GM18951 (cell line): ENCODE measurements around the gene JAG1.

Experiments
- POLR2A ChIP-seq: IDR thresholded peaks from 4 replicates; pipeline ENCODE4 v1.6.1; 2011; ENCODE audit warnings: mild to moderate bottlenecking; ENCODE audit not compliant: insufficient read length, insufficient read depth; ENCODE audit errors: extremely low read depth
- in situ Hi-C: fragments of 300-500 bp; cut with MboI; formaldehyde crosslinking; loops from one replicate; pipeline ENCODE4 v1.12.0; 2022; ENCODE audit warnings: low sequenced_read_pairs, mixed read lengths, inconsistent platforms; ENCODE audit not compliant: unreplicated experiment

Gene JAG1

DNA sequence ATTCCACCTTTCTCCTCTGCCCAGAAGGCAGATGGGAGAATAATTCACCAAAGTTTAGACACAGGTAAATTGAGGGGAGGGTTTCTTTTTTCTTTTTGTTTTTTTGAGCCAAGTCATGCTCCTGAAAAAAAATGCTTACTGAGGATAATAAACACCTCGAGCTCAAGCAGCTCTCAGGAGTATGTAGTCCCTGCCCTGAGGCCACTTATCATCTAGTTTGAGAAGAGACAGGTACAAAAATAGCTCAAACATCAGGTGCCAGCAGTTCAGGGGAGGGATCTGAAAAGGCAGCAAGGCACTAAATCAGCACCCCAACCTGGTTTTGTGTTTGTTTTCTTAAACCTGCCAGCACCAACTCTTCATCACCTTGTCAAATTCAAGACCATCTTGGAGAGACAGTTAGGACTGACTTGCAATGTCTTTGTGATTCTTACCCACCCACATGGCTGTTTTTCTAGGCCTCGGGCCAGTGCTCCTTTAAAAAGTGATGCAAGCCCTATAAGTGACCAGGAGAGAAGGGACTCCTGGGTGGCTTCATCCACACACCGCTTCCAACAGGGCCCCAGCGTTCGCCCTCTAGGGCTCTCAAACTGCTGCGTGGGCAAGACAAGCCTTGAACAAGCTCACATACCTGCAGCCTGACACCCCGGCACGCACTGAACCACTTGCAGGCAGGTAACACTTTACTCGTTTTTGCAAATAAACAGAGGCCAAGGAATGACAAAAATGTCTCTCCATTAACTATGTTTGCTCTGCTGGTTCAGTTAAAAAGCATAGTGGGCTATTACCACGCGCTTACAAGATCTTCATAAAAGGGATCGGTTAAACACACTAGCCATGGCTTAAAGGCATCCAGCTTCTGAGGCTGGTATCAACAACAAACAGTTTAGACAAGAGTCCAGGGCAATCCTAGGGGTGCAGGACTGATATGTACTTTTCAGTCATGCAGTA lies 13.9 kb downstream of the JAG1 start:
- TF ChIP-seq POLR2A = no peak
- in situ Hi-C loops = no loop called here

DNA sequence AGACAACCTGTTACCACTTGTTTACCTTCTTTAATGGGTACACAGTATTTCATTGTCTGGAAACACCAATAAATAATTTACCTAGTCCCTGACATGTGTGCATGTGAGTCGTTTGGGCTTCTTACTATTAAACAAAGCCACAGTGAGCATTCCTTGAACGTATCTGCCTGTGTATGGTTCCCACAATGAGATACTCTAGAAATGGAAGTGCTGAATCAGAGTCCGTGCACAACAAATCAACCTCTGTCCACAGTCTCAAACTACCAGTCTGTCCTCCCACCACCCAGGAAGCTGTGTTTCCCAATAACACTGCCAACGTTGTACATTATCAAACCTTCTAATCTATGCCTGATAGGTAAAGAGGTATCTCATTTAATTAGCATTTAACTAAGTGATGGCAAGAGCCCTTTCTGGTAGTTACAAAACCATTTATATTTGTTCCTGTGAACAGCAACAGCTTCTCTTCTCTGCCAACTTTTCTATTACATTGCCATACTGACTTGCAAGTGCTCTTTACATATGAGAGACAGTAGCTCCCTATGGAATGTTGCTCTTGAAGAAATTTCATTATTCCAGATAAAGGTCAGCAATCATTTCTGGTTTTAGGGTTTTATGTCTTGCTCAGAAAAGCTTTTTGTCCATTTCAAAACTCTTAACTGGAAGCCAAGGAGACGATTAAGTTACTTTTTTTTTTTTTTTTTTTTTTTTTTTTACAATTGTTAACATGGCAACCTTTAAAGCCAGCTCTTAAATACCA lies 14.7 kb downstream of the JAG1 start:
- TF ChIP-seq POLR2A = no peak
- in situ Hi-C loops = no loop called here

DNA sequence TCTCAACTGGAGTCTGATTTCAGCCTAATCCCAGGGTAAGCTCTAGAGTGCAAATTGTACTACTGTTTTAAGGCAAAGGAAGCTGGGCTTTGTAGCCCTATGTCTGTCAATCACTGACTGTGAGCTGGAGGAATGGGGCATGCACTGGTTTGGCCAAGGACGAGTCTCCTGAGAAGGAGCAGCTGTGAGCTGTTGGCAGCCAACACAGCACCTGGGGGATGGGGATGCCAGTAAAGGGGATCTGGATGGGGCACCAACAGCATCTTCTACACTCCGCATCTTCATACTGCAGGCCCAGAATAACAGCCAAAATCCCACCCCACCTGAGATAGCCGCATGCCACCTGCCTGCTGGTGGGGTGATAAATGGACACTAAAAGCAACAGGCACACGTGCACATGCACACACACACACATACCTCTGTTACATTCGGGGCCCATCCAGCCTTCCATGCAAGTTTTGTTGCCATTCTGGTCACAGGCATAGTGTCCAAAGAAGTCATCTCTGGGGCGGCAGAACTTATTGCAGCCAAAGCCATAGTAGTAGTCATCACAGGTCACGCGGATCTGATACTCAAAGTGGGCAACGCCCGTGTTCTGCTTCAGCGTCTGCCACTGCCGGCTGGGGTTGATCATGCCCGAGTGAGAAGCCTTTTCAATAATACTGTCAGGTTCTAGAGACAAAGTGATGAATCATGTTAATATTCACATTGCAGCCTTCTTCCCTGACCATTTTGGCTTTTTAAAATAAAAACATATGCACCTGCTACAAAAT lies 15.6 kb downstream of the JAG1 start:
- TF ChIP-seq POLR2A = no peak
- in situ Hi-C loops = no loop called here

DNA sequence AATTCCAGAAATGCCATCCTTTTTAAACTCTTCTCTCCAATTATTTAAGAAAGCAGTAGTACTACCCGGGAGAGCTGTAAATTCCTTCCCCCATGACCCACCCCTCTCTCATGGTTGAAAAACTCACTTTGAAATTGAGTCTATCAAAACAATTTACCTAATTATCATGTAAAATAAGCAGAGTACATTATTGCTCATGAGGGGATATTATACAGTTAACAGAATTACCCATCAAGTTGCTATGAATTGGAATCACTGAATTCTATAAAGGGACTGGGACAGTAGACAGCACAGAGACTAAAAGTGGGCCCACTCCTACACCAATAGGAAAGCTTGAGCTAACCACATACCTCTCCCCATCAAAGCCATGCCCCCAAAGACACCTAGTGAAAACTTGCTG lies 16.3 kb downstream of the JAG1 start:
- no peak for TF ChIP-seq POLR2A
- in situ Hi-C loops = no loop called here

DNA sequence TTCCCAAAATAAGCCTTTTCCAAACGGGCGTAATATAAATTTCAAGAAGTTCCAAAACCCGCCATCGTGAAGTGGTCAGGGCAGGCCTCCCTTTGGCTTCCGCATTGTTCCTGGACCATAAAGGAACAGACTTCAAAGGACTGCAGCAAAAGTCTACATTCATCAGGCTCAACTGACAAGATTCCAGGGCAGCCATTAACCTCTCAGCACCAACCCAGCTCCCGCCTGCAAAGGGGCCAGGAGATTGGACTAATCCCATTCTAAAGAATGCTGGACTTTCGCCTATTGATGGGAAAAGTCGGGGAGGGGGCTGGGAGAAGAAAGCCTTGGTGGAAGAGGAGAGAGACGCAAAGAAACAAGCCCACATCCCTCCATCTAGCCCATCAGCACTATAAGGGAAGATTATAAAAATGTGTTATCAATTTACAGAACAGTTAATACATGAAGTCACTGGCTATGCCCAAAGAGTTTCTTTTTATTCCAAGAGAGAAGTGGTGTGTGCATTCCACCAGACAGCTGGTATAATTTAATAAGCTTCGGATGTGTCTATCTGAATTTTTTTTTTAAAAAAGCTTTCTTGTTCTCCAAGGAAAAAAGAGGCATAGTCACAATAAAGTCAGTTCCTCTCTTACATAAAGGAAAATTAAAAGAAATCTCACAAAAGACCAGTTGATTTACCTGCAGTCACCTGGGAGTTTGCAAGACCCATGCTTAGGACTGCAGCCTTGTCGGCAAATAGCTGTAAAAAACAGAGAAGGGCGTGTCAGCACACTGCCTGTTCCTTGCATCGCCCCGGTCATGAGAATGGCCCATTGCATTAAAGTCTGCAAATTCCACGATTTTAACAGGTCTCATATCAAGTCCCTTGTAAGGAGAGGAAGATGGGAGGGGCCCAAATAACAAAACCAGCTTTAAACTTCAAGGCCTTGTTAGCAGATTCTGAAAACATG lies 17.8 kb downstream of the JAG1 start:
- TF ChIP-seq POLR2A = no peak
- in situ Hi-C loops = no loop called here

DNA sequence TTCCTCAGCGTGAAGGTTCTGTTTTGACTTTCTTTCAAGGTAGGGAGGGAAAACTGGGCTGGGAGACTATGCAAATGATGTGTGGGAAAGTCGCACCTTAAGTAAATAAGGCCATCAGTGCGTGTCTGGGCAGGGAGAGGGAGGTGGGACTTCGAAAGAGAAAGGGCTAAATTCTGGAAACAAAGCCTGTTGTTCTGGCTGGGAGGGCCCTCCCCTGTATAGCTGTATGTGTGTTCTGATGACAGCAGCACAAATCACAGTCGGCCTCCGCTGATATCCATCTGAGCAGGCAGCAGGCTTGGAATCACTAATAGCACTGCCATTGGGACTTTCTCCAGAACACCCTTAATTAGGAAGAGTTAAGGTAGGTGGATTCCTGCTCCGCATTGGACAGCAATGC lies 19.2 kb downstream of the JAG1 start:
- in situ Hi-C loops = no loop called here
- no peak for TF ChIP-seq POLR2A

DNA sequence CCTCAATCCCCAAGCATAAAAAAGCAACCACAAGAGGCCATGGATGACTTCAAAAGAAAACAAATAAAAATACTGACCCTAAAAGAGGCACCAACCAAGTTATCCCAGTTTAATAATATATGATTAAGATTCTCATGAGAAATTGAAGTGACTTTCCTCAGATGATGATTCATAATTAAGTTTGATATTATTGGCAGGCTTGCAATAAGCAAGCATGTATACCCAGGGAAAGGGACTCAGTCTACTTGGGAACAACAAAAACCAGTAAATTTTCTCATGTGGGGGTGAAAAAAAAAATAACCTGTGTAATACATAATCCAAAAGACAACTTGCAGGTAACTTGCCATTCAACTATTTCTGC lies 19.6 kb downstream of the JAG1 start:
- TF ChIP-seq POLR2A = no peak
- in situ Hi-C loops = no loop called here

DNA sequence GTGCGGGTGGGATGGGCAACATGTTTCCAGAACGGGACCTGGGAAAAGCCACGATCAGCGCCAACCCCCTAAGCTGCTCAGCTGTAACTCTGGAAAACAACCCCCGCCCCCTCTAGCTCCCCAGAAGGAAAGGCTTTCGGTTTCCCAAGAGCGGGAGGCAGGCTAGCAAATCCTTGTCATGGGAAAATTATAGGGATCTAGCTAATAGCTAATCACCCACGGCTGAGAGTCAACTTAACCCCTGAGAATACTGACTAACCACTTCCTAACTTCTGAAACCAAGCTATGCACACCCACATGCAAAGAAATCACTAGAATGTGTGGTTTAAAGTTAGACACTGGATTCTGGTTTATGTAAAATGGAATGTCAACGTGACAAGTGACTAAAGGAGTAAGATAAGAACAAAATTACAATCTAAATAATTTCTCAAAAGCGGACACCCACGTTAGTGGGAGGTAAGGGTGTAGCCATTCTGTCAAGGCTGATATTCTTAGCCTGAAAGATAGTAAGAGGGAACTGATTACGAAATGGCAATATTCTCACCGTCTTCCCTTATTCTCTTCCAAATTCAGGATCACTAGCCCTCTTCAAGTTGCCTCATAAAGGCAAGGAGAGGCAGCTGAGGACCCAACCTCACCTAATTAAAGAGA lies 20.1 kb downstream of the JAG1 start:
- no peak for TF ChIP-seq POLR2A
- in situ Hi-C loops = no loop called here

DNA sequence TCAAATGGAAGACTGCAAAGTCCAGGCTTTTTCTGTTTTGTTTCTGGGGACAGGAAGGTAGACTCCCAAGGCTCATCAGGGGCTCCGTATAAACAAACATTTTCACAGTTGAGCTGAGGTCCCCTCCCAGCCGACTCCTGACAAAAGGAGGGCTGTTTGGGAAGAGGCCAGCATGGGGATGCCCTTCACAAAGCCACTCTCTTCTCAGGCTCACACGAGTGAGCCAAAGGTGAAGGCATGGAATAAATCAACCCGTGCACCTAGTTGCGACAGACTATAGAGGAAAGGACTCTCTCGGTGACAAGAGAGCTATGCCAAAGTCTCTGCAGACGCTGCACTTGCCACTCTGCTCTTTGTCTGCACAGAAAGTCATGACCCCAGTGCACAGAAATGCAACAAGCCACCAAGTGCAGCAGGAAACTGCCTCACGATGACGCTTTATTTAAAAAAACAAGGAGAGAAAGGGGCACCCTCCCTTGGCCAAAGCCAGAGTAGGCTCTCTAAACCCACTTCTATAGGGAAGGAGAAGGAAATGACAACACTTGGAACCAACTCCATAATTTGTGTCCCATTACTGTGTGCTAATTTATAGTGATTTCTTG lies 21.0 kb downstream of the JAG1 start:
- no peak for TF ChIP-seq POLR2A

DNA sequence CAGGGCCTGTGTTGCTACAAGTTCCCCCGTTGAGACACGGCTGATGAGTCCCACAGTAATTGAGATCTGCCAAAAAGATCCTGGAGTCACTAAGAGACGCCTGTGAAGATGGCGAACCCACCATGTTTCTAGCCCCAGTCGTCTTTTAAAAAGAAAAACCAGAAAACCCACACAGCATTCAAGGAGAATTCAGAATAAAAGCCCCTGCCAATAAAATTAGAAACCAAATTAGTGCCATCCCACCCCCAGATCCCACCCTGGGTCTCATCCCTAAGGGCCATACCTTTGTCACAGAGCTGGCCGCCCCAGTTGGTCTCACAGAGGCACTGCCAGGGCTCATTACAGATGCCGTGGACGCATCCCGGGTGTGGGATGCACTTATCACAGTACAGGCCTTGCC lies 21.6 kb downstream of the JAG1 start:
- in situ Hi-C loops = no loop called here

More for the DNA sequence above, 21.0 kb downstream of the JAG1 start:
- in situ Hi-C loops = no loop called here

DNA sequence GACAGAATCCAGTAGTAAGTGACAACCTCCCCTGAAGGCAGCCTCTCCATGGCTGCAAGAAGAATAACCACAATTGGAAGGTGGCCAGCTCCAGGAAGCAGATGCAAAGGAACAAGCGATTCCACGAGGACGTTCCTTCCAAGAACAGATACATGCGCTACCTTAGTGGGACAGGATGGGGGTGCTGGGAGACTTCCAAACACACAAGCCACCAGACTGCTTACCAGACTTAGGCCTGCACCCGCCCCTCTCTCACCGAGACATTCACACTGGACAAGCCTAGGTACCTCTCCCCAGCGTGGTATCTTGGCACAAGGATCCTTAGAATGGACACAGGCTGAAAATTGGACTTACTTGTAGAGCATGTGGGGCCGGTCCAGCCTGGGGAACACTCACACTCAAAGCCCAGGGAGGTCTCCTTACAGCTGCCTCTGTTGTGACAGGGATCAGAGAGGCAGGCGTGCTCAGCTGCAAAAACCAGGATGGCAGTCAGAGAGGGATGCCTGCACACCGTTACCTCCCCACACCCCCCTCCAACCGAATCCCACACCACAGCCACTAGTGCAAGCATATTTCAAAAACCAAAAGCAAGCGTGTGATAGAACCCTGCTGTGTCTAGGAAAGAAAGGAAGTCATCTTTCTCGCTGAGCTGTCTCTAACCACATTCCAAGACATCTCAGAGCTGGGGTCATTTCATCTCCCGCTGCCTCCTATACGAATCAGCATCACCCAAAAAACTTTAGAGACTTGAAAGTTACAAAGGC lies 22.4 kb downstream of the JAG1 start:
- in situ Hi-C loops = no loop called here
- no peak for TF ChIP-seq POLR2A

More for the DNA sequence above, 21.6 kb downstream of the JAG1 start:
- TF ChIP-seq POLR2A = no peak
